HG03139 (cell line): Measurements from ENCODE around the gene SCNM1.
"Not testable (repeated sequence)": the region's sequence is repeated elsewhere in the genome, so short reads cannot be mapped to it uniquely, and the experiment has no call there.

Source experiments
- ATAC-seq: cut with Tn5 transposase; IDR thresholded peaks from one replicate; pipeline ENCODE4 v1.9.1; 2021; ENCODE audit not compliant: unreplicated experiment

Gene SCNM1

GRCh38 chr1:151192047-151192446 lies 26.1 kb downstream of the SCNM1 start:
- no peak for ATAC-seq

- no peak for ATAC-seq
Observed at GRCh38 chr1:151193304-151193703, 27.4 kb downstream of the SCNM1 start.

GRCh38 chr1:151193856-151194255 lies 27.9 kb downstream of the SCNM1 start:
- no peak for ATAC-seq

GRCh38 chr1:151194894-151195594 lies 29.1 kb downstream of the SCNM1 start:
- ATAC-seq, result not testable (repeated sequence)

GRCh38 chr1:151196292-151196800 lies 30.4 kb downstream of the SCNM1 start:
- ATAC-seq, result no peak

- ATAC-seq, result no peak
Observed at GRCh38 chr1:151197863-151198253, 31.9 kb downstream of the SCNM1 start.

DNA sequence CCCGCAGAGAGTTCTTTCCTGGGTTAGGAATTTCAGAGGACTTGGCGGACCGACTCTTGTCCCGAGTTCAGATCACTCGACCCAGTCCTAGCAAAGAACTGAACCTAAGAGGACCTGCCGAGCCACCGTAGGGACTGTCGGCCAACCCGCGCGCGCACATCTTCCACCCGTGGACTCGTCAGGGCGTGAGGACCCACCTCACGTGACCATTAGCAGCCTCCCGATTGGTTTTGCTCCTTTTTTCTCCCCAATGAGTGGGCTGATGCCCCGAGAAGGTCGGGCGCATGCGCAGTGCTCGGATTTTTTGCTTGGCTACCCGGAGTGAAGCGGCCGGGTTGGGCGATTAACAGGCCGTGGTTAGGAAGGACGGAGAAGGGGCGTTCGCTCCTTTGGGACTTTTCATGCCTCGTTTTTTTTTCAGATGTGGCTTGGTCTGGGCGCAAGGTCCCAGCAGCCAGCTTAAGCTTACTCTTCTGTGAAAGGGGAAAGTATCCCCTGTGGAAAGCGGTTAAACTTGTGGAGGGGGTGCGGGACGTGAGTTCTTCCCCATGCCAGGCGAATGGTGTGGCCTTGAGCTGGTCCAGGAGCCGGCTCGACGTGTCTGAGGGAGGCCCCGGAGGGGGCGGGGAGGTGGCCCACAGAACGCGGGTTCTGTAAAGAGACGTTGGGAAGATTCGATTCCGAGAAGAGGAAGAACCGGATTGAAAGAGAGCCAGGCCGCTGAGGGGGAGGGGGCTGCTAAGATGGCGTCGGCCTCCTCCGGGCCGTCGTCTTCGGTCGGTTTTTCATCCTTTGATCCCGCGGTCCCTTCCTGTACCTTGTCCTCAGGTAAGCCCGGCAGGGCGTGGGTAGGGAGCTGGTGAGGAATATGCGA lies 32.5 kb downstream of the SCNM1 start, which contains the start of gene PIP5K1A:
PIP5K1A (plus strand) TSS at position 299 of the 874 bp plus-strand sequence; CDS start at position 744, 445 bp downstream.
- peak; percentile 78 for ATAC-seq

GRCh38 chr1:151199873-151200581 lies 34.1 kb downstream of the SCNM1 start:
- ATAC-seq, result no peak

DNA sequence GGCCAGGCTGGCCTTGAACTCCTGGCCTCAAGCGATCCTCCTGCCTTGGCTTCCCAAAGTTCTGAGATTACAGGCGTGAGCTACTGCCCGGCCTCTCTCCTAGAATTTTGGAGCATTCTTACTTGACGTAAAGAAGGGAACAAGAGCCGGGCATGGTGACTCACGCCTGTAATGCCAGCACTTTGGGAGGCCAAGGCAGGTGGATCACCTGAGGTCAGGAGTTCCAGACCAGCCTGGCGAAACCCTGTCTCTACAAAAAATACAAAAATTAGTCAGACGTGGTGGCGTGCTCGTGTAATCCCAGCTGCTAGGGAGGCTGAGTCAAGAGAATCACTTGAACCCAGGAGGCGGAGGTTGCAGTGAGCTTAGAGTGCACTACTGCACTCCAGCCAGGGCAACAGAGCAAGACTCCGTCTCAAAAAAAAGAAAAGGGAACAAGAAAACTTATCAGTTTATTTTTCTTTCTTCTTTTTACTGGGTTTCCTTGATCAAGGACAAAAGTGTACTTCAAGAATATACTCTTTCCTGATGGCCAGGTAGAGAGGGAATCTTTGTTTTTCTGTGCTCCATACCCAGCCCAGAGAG lies 39.5 kb downstream of the SCNM1 start:
- not testable (repeated sequence) for ATAC-seq

GRCh38 chr1:151210830-151211229 lies 44.9 kb downstream of the SCNM1 start:
- ATAC-seq, result no peak

DNA sequence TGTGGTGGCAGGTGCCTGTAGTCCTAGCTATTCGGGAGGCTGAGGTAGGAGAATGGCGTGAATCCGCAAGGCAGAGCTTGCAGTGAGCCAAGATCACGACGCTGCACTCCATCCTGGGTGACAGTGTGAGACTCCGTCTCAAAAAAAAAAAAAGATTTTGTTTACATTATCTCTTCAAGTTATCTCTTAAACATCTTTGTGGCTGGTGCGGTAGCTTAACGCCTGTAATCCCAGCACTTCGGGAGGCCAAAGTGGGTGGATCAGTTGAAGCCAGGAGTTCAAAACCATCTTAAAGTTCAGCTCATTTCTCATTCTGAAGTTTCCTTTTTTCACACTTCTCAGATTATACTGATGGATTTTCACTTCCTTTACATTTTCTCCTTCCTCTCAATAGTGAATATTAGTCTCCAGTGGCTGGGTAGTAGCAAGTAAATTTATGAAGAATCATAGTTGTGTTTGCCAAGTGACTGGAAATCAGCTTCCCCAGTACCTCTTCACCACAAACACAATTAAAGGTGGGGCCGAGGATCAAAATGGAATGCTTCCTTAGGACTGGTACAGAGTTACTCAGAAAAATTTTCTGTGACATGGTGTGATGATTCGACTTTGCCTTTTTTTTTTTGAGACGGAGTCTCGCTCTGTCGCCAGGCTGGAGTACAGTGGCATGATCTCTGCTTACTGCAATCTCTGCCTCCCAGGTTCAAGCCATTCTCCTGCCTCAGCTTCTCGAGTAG lies 46.2 kb downstream of the SCNM1 start:
- no peak for ATAC-seq

- no peak for ATAC-seq
Observed at GRCh38 chr1:151213560-151213959, 47.6 kb downstream of the SCNM1 start.
